Measurements from ENCODE around the gene DNAJC5.
"Not testable (repeated sequence)": the region's sequence is repeated elsewhere in the genome, so short reads cannot be mapped to it uniquely, and the experiment has no call there.

Gene DNAJC5

GRCh38 chr20:63967330-63968135 lies 72.6 kb downstream of the DNAJC5 start:
- no peak for DNase-seq (ENCODE audit: low read depth, low spot score)

- DNase-seq (ENCODE audit: low read depth, low spot score), result no peak
Measured at GRCh38 chr20:63968136-63968927, 73.4 kb downstream of the DNAJC5 start.

DNA sequence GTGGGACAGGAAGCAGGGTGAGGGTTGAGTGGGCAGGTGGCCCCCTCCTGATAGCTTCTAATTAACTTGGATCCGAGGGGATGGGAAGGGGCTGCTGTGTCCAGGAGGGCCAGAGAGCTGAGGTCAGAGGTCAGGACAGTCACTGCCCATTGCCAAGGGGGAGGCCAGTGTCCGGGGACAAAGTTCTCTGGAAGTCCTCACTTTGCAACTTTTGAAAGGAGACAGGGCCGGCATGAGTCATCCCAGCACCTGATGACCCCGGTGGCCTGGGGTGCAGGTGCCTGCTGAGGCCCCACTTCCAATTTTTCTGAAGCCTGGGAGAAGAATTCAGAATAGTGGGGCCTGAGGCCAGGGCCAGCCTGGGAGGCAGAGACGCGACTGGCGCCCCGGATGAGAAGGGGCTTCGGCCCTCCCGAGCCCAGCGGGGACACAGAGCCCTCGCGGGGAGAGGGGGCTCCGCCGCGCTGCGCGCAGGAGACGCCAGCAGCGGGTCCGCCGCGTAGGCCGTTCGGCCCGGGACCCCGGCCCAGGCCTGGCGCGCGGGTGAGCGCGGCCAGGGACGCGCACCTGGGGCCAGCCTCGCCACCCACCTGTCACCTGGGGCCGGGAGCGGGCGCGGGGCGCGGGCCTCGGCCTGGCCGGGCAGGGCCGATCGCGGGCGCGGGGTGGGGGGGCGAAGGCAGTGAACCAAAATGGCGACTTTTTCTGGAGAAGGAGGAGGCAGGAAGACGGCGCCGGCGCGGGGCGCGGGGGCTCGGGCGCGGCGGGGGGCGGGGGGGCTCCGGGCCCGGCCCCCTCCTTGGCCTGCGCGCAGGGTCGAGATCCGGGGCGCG lies 74.2 kb downstream of the DNAJC5 start:
- no peak for DNase-seq (ENCODE audit: low read depth, low spot score)

DNA sequence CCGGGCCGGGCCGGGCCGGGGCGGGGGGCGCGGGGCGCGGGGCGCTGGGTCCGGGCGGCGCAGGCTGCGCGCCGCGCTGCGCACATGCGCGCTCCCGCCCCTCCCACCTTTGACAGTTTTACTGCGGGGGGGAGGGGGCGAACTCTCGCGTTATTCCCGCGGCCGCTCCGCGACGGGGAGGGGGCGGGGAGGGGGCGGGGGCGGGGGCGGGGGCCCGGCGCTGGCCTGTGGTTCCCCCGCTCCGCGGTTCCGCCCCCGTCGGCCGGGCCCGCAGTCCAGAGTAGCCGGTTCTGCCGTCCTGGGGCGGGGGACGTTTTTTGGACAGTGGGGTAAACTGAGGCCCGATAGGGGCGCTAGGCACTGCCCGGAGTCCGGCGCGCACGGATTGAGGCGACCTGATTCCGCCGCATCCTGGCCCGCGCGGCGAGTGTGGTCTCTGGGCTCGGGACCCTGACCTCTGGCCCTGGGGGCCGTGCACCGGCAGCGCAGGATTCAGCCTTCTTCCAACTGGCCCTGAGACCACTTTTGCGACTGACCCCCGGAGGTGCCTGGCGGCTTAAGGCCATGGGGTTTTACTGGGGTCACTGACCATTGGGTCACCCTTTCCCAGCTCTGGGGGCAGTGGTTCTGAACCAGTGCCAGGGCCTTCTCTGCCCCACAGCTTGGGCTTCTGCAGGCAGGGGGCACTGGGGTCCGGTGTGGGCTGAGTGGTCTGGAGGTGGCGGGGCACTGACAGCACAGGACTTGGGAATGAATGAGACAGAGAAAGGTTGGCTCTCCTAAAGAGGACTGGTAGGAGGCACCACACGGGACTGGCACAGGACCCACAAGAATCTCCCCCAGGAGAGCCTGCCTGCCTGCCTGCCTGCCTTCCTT lies 75.2 kb downstream of the DNAJC5 start, which contains the start of gene ZNF512B:
ZNF512B (minus strand) TSS at position 93 of the 876 bp plus-strand sequence. CDS start 1,980 bp downstream, outside the sequence.
- no peak for DNase-seq (ENCODE audit: low read depth, low spot score)

- no peak for DNase-seq (ENCODE audit: low read depth, low spot score)
Measured at GRCh38 chr20:63970714-63971431, 75.9 kb downstream of the DNAJC5 start.

DNA sequence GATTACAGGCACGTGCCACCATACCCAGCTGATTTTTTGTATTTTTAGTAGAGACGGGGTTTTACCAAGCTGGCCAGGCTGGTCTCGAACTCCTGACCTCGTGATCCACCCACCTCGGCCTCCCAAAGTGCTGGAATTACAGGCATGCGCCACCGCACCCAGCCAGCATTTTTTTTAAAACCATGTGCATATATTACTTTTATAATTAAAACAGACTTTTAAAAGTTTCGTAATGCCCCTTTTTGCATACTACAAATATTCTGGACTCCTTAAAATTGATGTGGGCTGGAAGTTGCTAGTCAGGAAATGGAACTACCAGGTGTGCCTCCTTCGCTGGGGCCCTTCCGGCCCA lies 77.0 kb downstream of the DNAJC5 start:
- DNase-seq (ENCODE audit: low read depth, low spot score), result not testable (repeated sequence)

GRCh38 chr20:63972312-63973159 lies 77.6 kb downstream of the DNAJC5 start:
- DNase-seq (ENCODE audit: low read depth, low spot score), result no peak

GRCh38 chr20:63973160-63973479 lies 78.2 kb downstream of the DNAJC5 start:
- no peak for DNase-seq (ENCODE audit: low read depth, low spot score)

GRCh38 chr20:63973636-63974401 lies 78.9 kb downstream of the DNAJC5 start:
- DNase-seq (ENCODE audit: low read depth, low spot score), result no peak

DNA sequence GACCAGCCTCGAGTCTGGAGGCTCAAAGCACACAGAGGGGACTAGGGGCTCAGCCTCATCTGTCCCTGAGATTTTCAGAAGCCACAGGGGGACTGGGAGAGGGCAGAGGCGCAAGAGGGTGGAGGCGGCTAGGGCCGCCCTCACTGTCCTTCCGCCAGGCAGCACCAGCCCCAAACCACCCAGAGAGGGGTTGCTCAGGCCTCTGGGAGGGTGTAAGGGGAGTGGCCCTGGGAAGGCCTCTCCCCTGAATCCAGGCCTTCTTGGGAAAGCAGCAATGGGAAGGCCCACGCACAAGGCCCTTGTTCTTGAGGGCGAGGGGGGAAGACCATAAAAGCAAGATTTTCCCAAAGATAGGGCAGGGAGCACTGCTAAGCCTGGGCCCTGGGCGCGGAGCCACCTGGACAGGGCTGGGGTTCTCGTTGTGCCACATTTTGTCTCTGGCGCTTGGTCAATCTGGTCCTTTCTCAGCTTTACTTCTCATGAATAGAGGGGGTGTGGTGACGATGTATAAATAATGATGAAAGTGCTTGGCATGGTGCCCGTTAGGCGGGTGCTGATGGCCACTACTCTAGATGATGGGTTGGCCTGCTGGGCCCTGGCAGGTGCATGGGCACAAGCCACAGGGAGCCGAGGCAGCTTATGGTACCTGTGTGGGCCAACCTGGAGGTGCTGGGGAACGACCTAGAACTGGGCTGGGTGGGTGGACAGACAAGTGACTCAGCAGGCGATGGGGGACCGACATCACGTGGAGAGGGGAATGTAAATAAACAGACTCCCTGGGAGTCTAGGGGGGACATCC lies 79.7 kb downstream of the DNAJC5 start:
- DNase-seq (ENCODE audit: low read depth, low spot score), result no peak

DNA sequence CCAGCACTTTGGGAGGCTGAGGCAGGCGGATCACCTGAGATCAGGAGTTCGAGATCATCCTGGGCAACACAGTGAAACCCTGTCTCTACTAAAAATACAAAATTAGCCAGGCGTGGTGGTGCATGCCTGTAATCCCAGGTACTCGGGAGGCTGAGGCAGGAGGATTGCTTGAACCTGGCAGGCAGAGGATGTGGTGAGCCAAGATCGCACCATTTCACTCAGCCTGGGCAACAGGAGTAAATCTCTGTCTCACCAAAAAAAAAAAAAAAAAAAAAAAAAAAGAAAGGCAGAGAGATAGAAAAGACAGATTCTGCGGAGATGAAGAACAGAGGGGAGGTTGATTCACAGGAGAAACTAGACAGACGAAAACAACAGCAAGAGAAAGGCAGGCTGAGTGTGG lies 81.6 kb downstream of the DNAJC5 start:
- not testable (repeated sequence) for DNase-seq (ENCODE audit: low read depth, low spot score)

DNA sequence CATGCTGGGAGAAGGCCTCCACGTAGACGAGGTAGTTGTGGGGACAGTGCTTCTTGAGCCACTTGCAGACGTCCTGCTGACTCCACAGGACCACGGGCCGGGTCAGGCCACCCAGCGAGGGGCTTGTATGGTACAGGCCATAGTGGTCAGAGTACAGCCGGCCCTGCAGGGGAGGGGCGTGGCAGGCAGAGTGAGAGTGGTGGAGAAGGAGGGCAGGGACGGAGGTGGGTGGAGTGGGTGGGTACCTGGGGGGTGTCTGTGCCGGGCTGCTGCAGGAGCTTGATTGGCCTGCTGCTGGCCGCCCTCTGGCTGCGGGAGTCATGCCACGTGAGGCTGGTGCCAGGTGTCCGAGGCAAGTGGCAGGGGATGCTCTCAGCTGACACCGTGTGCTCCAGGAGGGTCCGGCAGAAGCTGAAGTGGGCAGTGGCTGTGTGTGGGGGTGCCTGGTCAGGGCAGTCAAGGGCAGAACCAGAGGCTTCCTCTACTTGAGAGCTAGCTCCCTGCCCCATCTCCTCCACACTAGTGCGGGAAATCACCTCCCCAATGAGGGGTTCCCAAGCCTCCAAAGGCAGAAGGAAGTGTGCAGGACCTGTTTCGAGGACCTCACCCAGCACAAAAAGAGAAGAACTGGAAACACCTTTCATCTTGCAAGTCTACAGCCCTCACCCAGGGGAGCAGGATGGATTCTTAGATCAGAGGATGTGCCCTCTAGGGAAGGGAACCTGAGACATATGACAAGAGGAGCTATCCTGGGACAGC lies 82.2 kb downstream of the DNAJC5 start:
- no peak for DNase-seq (ENCODE audit: low read depth, low spot score)

DNA sequence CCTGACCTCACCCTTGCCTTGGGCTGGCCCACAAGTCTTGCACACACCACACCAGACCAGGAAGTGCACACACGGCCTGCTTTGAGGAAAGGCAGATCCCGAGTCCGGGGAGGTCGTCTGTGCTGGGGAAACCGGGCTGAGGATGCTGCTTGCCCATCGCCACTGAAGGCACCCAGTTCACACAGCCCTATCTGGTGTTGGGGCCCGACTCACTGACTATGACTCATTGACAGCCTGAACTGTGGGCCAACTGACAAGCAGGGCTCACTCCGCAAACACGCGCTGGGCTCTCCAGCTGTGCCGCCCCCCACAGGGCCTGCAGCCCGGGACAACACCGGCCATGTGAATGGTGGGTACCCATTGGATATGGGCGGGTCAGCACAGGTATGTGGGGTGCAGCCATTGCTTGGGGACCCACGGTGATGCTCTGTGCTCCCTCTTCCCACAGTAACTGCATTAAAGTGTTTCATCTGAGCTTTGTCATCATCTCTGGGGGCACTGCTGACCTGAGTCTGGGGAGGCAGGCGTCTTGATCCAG lies 82.9 kb downstream of the DNAJC5 start:
- DNase-seq (ENCODE audit: low read depth, low spot score), result no peak

- no peak for DNase-seq (ENCODE audit: low read depth, low spot score)
Measured at GRCh38 chr20:63978319-63979228, 83.6 kb downstream of the DNAJC5 start.

DNA sequence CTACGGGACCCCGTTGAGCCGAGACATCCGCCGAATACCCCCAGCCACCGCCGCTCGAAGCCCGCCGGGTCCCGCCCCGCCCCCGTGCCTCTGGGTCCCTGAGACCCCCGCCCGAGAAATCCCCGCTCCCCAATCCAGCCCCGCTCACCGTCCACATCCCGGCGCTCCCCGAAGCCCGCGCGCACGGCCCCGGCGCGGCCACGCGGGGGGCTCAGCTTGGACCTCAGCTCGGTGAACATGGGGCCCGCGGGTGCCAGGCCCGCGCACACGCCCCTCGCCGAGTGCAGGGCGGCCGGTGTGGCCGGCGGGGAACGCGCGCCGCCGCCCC lies 84.3 kb downstream of the DNAJC5 start:
- DNase-seq (ENCODE audit: low read depth, low spot score), result no peak

Data from activated CD4-positive, CD25-positive, alpha-beta regulatory T cell treated with anti-CD3 and anti-CD28 coated beads, Interleukin-2, amount 50 U/mL, for 16 hours (primary cell).